Thoracic aorta (tissue), 2 donors: ENCODE measurements around the gene BCKDK. TPM values are rescaled to one million over a fixed set of nuclear protein-coding genes. Genes with fewer than 3 reads are reported as not detected.
A peak's percentile ranks its signal among the peaks of the same experiment; 100 is the strongest.

Source experiments
- ATAC-seq: fragments of 150-250 bp; one replicate; pipeline ENCODE4 v1.8.0; 2017; ENCODE audit warnings: low read depth; ENCODE audit not compliant: insufficient number of reproducible peaks, low FRiP score
- DNase-seq: peaks from one replicate; pipeline ENCODE4 v3.0.0-alpha.2; 2020; ENCODE audit warnings: low spot score
- H3K27ac ChIP-seq, 2 donors: fragments of 200-600 bp; sonication (generic); 1 replicate in 1 of 2; 2 replicates in 1 of 2; pipeline ENCODE4 v1.5.1; 2016; ENCODE audit warnings: mild to moderate bottlenecking in 2 of 2, moderate library complexity in 2 of 2
- H3K27me3 ChIP-seq: fragments of 200-600 bp; sonication (generic); replicated peaks from 2 replicates; pipeline ENCODE4 v1.6.0; 2016; ENCODE audit warnings: mild to moderate bottlenecking; ENCODE audit not compliant: insufficient read depth
- H3K36me3 ChIP-seq: fragments of 200-600 bp; sonication (generic); one replicate; pipeline ENCODE4 v1.5.1; 2016
- H3K4me1 ChIP-seq, 2 donors: fragments of 200-600 bp; sonication (generic); 1 replicate in 1 of 2; 2 replicates in 1 of 2; pipeline versions ENCODE4 v1.5.1 to v1.6.0; 2016; ENCODE audit warnings: low read depth in 2 of 2, mild to moderate bottlenecking in 1 of 2; ENCODE audit not compliant: control insufficient read depth in 1 of 2
- H3K4me3 ChIP-seq: fragments of 200-600 bp; sonication (generic); 2 replicates; pipeline ENCODE4 v1.5.1; 2016; ENCODE audit warnings: mild to moderate bottlenecking
- H3K9me3 ChIP-seq: fragments of 200-600 bp; sonication (generic); 2 replicates; pipeline ENCODE4 v1.5.1; 2016
- CTCF ChIP-seq: fragments of 200-600 bp; sonication (generic); IDR thresholded peaks from one replicate; pipeline ENCODE4 v1.5.1; 2019; ENCODE audit warnings: antibody characterized with exemption
- total RNA-seq, 2 donors: library from RNA; depleted of rRNA; stranded (reverse); fragments of >200 nt; gene quantifications; one replicate each; pipeline versions ENCODE4 v1.1.0 to v1.2.3, GENCODE V29; 2016

Gene BCKDK
- 10 to 100 TPM; 35.1 to 58.5 TPM for total RNA-seq

- no peak for TF ChIP-seq CTCF
- Histone ChIP-seq H3K4me1 (peaks cover 13 to 32% of the 10 kb centered on the region in 2 donors), H3K9me3 (no peaks in the 10 kb centered on the region), H3K27me3 (no peaks in the 10 kb centered on the region), H3K4me3 (peak within 1 kb of the TSS; percentile 100), H3K27ac (peak within 1 kb of the TSS; percentile 91 to 97), H3K36me3 (peaks cover 29% of the 10 kb centered on the region)
- DNase-seq (no peak), ATAC-seq (peak; percentile 61)
Observed at GRCh38 chr16:31108035-31108793, at the start of gene BCKDK. BCKDK (plus strand) TSS chr16:31108386; CDS start chr16:31109224, 838 bp downstream.

GRCh38 chr16:31061126-31061812 is 46.9 kb upstream of the BCKDK start:
- peaks cover 3 to 12% of the 10 kb centered on the region in 2 donors for H3K4me1 ChIP-seq
- H3K9me3 ChIP-seq: no peaks in the 10 kb centered on the region
- H3K36me3 ChIP-seq: peaks cover 27% of the 10 kb centered on the region
- H3K27me3 ChIP-seq: no peaks in the 10 kb centered on the region
- no peak overlapping the region for H3K27ac ChIP-seq
- DNase-seq: no peak
- no peak overlapping the region for H3K4me3 ChIP-seq
- TF ChIP-seq CTCF: no peak
- ATAC-seq: no peak

GRCh38 chr16:31061813-31062440 is 46.3 kb upstream of the BCKDK start:
- TF ChIP-seq CTCF: no peak
- Histone ChIP-seq H3K9me3 (no peaks in the 10 kb centered on the region), H3K36me3 (peaks cover 27% of the 10 kb centered on the region), H3K27ac (no peak overlapping the region), H3K4me3 (no peak overlapping the region), H3K27me3 (no peaks in the 10 kb centered on the region), H3K4me1 (peaks cover 3 to 12% of the 10 kb centered on the region in 2 donors)
- ATAC-seq (no peak), DNase-seq (no peak)

- DNase-seq (no peak), ATAC-seq (no peak)
- Histone ChIP-seq H3K27ac (no peak overlapping the region), H3K27me3 (no peaks in the 10 kb centered on the region), H3K36me3 (peaks cover 27% of the 10 kb centered on the region), H3K4me3 (no peak overlapping the region), H3K4me1 (peaks cover 3 to 12% of the 10 kb centered on the region in 2 donors), H3K9me3 (no peaks in the 10 kb centered on the region)
- no peak for TF ChIP-seq CTCF
Observed at GRCh38 chr16:31063495-31063842, 44.7 kb upstream of the BCKDK start.
